ENCODE results near the gene ATP10B.

GRCh38 chr5:160567031-160567705 is 284.8 kb downstream of the ATP10B start:
- TF ChIP-seq TAF1 (IDR thresholded peaks at IDR 0.05; ENCODE audit: borderline replicate concordance, low read depth, low read length): no peak
- TF ChIP-seq POLR2A (IDR thresholded peaks at IDR 0.05; ENCODE audit: low read depth, low read length): no peak
- TF ChIP-seq POLR2AphosphoS5 (IDR thresholded peaks at IDR 0.05; ENCODE audit: low read depth, low read length): no peak

Data from GM12892 (cell line).